Lung microvascular endothelial cell (primary cell): ENCODE data around the gene PPARGC1A. TPM values are rescaled to one million over a fixed set of nuclear protein-coding genes. Genes with fewer than 3 reads are reported as not detected.

ENCODE experiments used
- DNase-seq, 2 donors: peaks; one replicate each; pipeline versions ENCODE4 v3.0.0 to v3.0.0-alpha.2; 2010; ENCODE audit warnings: low read depth in 2 of 2
- total RNA-seq: library from RNA; depleted of rRNA; stranded (reverse); fragments of >200 nt; gene quantifications from 2 replicates; pipeline ENCODE4 v1.2.1, GENCODE V29; 2014

The PPARGC1A gene
- total RNA-seq, 1 donor from 2014 or later = 9.5 TPM

- DNase-seq = no peak
Observed at GRCh38 chr4:23838607-23839006, 51.2 kb downstream of the PPARGC1A start.

DNA sequence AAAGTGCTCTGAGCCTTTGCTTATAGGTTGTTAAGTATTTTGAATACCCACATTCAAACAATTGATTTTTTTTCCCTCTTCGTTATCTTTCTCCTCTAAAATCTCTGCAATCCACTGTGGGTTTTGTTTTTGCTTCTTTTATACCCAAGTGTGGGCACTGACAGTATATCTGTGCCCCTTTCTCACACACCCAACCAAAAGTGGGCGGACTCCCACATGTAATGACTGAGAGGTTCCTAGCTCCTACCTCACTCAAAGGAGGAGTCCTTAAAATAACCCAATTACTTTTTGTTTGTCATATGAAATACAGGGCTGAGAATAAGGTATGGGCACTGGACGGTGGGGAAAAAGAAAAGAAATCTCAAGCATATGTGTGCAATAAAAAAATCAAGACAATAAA lies 51.7 kb downstream of the PPARGC1A start:
- DNase-seq = no peak

- DNase-seq = no peak
Observed at GRCh38 chr4:23837371-23837770, 52.5 kb downstream of the PPARGC1A start.

- DNase-seq = no peak
Observed at GRCh38 chr4:23835774-23836478, 53.9 kb downstream of the PPARGC1A start.

DNA sequence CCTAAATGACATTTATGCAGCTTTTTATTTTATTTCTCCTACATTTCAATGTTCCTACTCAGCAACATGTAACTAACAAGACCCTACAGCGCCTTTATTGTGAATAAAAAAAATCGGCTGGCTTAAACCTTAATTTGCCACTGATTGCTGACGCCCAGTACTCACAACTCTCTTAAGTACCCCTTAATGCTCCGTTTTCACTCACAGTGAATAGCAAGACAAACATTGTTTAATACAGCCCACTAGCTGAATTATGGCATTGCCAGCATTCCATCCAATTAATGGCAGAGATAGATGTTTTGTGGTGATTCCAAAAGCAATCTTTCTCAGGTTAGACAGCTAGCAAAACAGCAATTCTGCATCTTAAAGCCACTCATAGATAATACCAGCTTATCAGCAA lies 61.1 kb downstream of the PPARGC1A start:
- no peak for DNase-seq

- DNase-seq = no peak
Observed at GRCh38 chr4:23828020-23828715, 61.7 kb downstream of the PPARGC1A start.

GRCh38 chr4:23822181-23822580 lies 67.7 kb downstream of the PPARGC1A start:
- no peak for DNase-seq

GRCh38 chr4:23819041-23819511 lies 70.8 kb downstream of the PPARGC1A start:
- no peak for DNase-seq

- no peak for DNase-seq
Observed at GRCh38 chr4:23818097-23818885, 71.6 kb downstream of the PPARGC1A start.

- DNase-seq = no peak
Observed at GRCh38 chr4:23814996-23815660, 74.7 kb downstream of the PPARGC1A start.

DNA sequence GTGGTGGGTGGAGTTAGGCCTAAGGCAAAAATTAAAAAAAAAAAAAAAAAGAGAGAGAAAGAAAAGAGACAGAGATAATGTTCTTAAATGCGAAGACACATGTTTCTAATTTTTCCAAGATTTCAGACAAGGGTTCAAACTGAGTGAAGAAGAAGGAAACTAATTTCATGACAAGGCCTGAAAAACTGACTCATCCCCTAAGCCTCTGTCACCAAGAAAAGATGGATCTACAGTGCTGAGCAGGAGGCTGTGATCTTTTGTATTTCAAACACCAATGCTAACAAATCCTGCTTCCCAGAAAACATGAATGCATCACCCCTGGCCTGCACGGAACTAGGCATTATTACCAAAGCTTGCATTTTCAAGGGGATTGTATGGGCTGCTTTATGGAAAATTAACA lies 75.3 kb downstream of the PPARGC1A start:
- no peak for DNase-seq

DNA sequence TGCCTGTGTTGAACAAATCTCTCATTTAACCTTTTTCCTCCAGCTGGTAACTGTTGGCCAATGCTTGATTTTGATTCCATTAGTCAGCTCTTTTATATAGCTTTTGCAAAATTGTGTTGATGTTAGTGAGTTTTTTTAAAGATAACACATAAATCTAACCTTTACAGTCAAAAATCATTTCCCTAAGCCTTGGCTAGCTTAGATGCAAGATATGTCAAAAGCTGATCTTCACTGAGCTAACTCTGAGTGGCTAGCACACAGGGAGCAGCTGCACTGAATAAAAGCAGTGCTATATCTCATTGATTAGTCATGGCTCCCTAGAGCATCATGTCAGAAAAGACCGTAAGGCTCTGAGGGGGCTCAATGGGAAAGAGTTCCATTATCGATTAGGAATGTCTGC lies 78.7 kb downstream of the PPARGC1A start:
- no peak for DNase-seq

- no peak for DNase-seq
Observed at GRCh38 chr4:23805450-23805851, 84.4 kb downstream of the PPARGC1A start.

GRCh38 chr4:23789762-23790161 lies 100.1 kb downstream of the PPARGC1A start:
- DNase-seq = peak in 1 of 2 donors; percentile 48

DNA sequence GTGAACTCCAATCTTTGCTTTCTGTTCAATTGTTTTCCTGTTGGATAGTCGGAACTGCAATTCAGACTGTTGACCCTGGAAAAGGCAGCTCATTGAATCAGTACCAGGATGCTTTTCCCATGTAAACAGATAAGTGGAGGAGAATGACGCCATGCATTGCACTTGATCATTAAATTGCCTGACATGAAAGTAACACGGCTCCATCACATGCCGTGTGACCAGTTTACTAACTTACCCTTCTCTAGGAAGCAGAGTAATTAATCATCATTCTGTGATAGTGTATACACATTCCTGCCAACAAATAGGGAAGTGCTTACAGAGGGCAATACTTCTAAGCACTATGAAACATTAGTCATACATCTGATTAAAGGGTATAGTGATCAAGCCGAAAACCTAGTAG lies 101.4 kb downstream of the PPARGC1A start:
- DNase-seq = peak in 1 of 2 donors; percentile 24

GRCh38 chr4:23788027-23788426 lies 101.8 kb downstream of the PPARGC1A start:
- DNase-seq = no peak

- DNase-seq = no peak
Observed at GRCh38 chr4:23782778-23783437, 106.9 kb downstream of the PPARGC1A start.

DNA sequence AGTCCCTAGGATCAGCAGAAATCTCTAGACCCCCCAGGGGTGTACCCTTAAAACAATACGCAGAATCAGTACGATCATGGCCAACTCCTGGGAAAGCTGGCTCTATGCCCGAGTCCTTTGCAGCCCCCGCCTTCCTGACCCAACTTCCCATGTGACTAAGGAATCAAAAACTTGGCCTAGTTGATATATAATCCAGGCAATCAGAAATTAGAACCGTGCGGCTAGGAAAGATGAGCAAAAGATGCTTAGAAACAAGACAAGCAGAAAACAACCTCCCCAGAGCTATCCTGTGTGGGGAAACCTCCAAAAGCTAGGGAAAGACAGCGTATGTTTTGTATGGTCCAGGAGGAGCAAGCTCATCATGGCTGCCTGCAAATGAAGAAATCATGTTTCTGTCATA lies 110.0 kb downstream of the PPARGC1A start:
- DNase-seq = no peak

DNA sequence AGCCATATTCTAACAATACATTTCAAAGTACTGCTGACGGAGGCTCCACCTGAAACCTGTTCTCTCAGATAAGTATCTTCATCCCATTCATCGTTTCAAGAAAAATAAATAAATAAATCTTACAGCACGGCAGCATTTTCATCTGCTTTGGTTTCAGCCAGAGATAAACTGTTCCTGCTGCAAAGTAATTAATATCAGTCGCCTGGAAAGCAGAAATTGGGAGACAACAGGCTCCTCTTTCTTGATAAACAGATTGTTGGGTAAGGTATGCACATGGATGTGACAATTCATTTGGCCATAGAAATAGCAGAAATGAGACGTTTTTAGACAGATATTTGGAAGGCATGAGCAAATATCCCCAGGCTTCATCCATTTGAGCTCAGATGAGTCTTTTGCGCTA lies 110.4 kb downstream of the PPARGC1A start:
- DNase-seq = no peak

DNA sequence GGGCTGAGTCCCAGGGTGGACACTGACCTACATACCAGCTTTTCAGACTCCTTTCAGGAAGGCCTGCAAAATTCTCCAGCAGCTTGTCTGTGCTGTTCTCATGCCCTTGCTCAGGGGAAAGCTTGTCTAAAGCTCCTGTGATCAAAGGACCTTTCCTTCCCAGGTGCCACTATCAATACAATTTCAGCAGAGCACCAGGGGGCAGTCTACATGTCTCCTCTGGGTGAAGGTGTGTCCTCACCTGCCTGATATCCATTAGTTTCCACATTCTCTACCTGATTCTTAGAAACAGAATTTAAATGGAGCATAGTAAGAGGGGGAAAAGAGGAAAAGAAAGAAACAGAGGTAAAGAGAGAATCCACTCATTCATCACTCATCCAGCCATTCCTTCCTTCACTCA lies 114.2 kb downstream of the PPARGC1A start:
- no peak for DNase-seq

DNA sequence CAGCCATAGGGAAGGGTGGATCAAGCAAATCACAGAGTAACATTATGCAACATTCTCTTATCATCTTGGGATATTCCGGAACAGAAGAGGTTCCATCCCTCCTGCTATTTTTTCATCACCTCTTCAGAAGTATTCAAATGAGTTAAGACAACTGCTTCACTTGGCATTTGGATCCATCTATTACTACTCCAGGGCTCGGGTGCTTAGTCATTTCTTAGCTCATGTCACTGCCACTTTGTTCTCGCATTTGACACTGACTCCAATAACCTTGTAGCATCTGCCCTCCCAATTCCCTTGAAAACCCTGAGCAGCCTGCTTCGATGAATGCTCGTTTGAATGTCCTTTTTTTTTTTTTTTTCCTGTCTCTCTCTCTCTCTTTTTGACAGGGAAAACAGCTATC lies 114.9 kb downstream of the PPARGC1A start:
- no peak for DNase-seq
